Measurements from ENCODE around the gene RPL13.

- TF ChIP-seq REST (IDR thresholded peaks at IDR 0.05; ENCODE audit: insufficient read depth in 1 of 2, low read depth in 2 of 2, low read length in 2 of 2) (no peak), POLR2AphosphoS5 (IDR thresholded peaks at IDR 0.05; ENCODE audit: low read depth, low read length) (no peak)
Observed at GRCh38 chr16:89545044-89545830, 15.2 kb upstream of the RPL13 start.

Measured in PFSK-1 (cell line).